H1 (cell line): ENCODE measurements around the gene UBE2D2. TPM values are rescaled to one million over a fixed set of nuclear protein-coding genes. Genes with fewer than 3 reads are reported as not detected.

Experiments used
- CTCF ChIA-PET: fragments of 300-600 bp; sonication (Branson Sonifier 250); formaldehyde crosslinking; loops from one replicate; lab custom pipeline; 2021; ENCODE audit not compliant: partially characterized antibody; lab: Charles Lee
- POLR2A ChIA-PET: fragments of 300-600 bp; sonication (Branson Sonifier 250); formaldehyde crosslinking; loops from one replicate; lab custom pipeline; 2021; ENCODE audit warnings: inconsistent platforms; ENCODE audit not compliant: partially characterized antibody; lab: Charles Lee
- DNase-seq, 2 experiments: peaks; one replicate each; pipeline versions ENCODE4 v3.0.0 to v3.0.0-alpha.2; 2010 to 2022; ENCODE audit warnings: low spot score in 2 of 2, low read depth in 1 of 2, mixed read lengths in 1 of 2
- FAIRE-seq: peaks from 2 replicates; lab custom pipeline; 2011; peaks lifted over from hg19 to GRCh38; lab: Jason Lieb, UNC
- H2AFZ ChIP-seq: 2 replicates; pipeline ENCODE4 v1.8.1; 2012; ENCODE audit warnings: low read length, inconsistent platforms
- H2AK5ac ChIP-seq: 2 replicates; pipeline ENCODE4 v1.6.1; 2013; ENCODE audit warnings: low read depth, low read length
- H2BK120ac ChIP-seq: replicated peaks from 2 replicates; pipeline ENCODE3; 2013; ENCODE audit warnings: low read depth, low read length, inconsistent platforms
- H2BK12ac ChIP-seq: 2 replicates; pipeline ENCODE4 v1.6.1; 2013; ENCODE audit warnings: low read depth, low read length
- H2BK15ac ChIP-seq: 2 replicates; pipeline ENCODE4 v1.6.1; 2013; ENCODE audit warnings: low read length
- H2BK20ac ChIP-seq: 2 replicates; pipeline ENCODE4 v1.6.1; 2013; ENCODE audit warnings: low read length
- H2BK5ac ChIP-seq: 2 replicates; pipeline ENCODE4 v1.6.1; 2013; ENCODE audit warnings: low read depth, low read length
- H3K14ac ChIP-seq: 2 replicates; pipeline ENCODE4 v1.6.1; 2013; ENCODE audit warnings: inconsistent platforms; ENCODE audit not compliant: insufficient read length
- H3K18ac ChIP-seq: 2 replicates; pipeline ENCODE4 v1.6.1; 2013; ENCODE audit warnings: low read length; ENCODE audit errors: extremely low read depth
- H3K23ac ChIP-seq: 2 replicates; pipeline ENCODE4 v1.6.1; 2013; ENCODE audit warnings: inconsistent platforms; ENCODE audit not compliant: insufficient read length
- H3K23me2 ChIP-seq: 2 replicates; pipeline ENCODE4 v1.6.1; 2013; ENCODE audit warnings: low read depth, low read length
- H3K27ac ChIP-seq: 2 replicates; pipeline ENCODE4 v1.6.1; 2011; ENCODE audit warnings: low read depth, low read length, inconsistent platforms
- H3K27me3 ChIP-seq, 4 experiments: replicated peaks in 1 of 4; 1 replicate in 1 of 4; 2 replicates in 3 of 4; pipeline versions ENCODE4 v1.6.1 to v1.8.1; 2011 to 2013; ENCODE audit warnings: low read length in 3 of 4, mild to moderate bottlenecking in 3 of 4, inconsistent platforms in 2 of 4, mixed read lengths in 2 of 4, moderate library complexity in 1 of 4; ENCODE audit not compliant: control insufficient read depth in 3 of 4, insufficient read depth in 3 of 4; ENCODE audit errors: extremely low read depth in 1 of 4
- H3K36me3 ChIP-seq, 4 experiments: 2 replicates each; pipeline versions ENCODE4 v1.6.1 to v1.8.1; 2011 to 2013; ENCODE audit warnings: mild to moderate bottlenecking in 4 of 4, low read length in 3 of 4, moderate library complexity in 2 of 4, control low read depth in 1 of 4, inconsistent platforms in 1 of 4; ENCODE audit not compliant: insufficient read depth in 4 of 4, control insufficient read depth in 2 of 4
- H3K4ac ChIP-seq: replicated peaks from 2 replicates; pipeline ENCODE3; 2013; ENCODE audit warnings: low read length, low read depth, mixed read lengths, inconsistent platforms; ENCODE audit not compliant: insufficient read length
- H3K4me1 ChIP-seq, 4 experiments: replicated peaks in 1 of 4; 1 replicate in 1 of 4; 2 replicates in 3 of 4; pipeline versions ENCODE4 v1.6.1 to v1.8.1; 2011 to 2013; ENCODE audit warnings: low read length in 3 of 4, inconsistent platforms in 2 of 4, mixed read lengths in 1 of 4; ENCODE audit not compliant: insufficient read depth in 4 of 4, control insufficient read depth in 3 of 4
- H3K4me2 ChIP-seq, 2 experiments: 2 replicates each; pipeline versions ENCODE4 v1.6.1 to v1.8.1; 2011 to 2013; ENCODE audit warnings: low read depth in 2 of 2, low read length in 2 of 2, control low read depth in 1 of 2, inconsistent platforms in 1 of 2, mild to moderate bottlenecking in 1 of 2; ENCODE audit not compliant: insufficient read depth in 1 of 2
- H3K4me3 ChIP-seq, 4 experiments: fragments of 200-600, 300-600 bp in 1 of 4; sonication (generic), shearing (Covaris generic), sonication (Bioruptor Twin) in 1 of 4; 2 replicates each; pipeline versions ENCODE4 v1.5.1 to v1.8.1; 2011 to 2016; ENCODE audit warnings: low read length in 4 of 4, low read depth in 3 of 4, control low read depth in 2 of 4, inconsistent platforms in 2 of 4, mild to moderate bottlenecking in 2 of 4, mixed read lengths in 1 of 4, moderate library complexity in 1 of 4; ENCODE audit not compliant: insufficient read depth in 2 of 4; ENCODE audit errors: extremely low read depth in 1 of 4
- H3K56ac ChIP-seq: replicated peaks from 2 replicates; pipeline ENCODE3; 2013; ENCODE audit warnings: low read depth, mild to moderate bottlenecking, mixed read lengths, low read length, inconsistent platforms; ENCODE audit not compliant: insufficient read length
- H3K79me1 ChIP-seq: 2 replicates; pipeline ENCODE4 v1.6.1; 2013; ENCODE audit warnings: low read depth, low read length, control low read depth
- H3K79me2 ChIP-seq, 2 experiments: 2 replicates each; pipeline versions ENCODE4 v1.6.1 to v1.8.1; 2012 to 2013; ENCODE audit warnings: low read length in 2 of 2, mild to moderate bottlenecking in 2 of 2, inconsistent platforms in 1 of 2; ENCODE audit not compliant: insufficient read depth in 2 of 2, control insufficient read depth in 1 of 2
- H3K9ac ChIP-seq, 4 experiments: replicated peaks in 1 of 4; 1 replicate in 1 of 4; 2 replicates in 3 of 4; pipeline versions ENCODE4 v1.6.1 to v1.8.1; 2011 to 2013; ENCODE audit warnings: low read depth in 3 of 4, low read length in 3 of 4, control low read depth in 2 of 4, mild to moderate bottlenecking in 2 of 4, moderate library complexity in 2 of 4, inconsistent platforms in 1 of 4; ENCODE audit errors: extremely low read depth in 1 of 4
- H3K9me3 ChIP-seq, 2 experiments: 2 replicates each; pipeline versions ENCODE4 v1.6.1 to v1.8.1; 2012 to 2013; ENCODE audit warnings: mild to moderate bottlenecking in 2 of 2, moderate library complexity in 2 of 2, control low read depth in 1 of 2, inconsistent platforms in 1 of 2, low read depth in 1 of 2, low read length in 1 of 2, mixed read lengths in 1 of 2; ENCODE audit not compliant: insufficient read depth in 2 of 2
- H4K20me1 ChIP-seq, 2 experiments: replicated peaks in 1 of 2; 2 replicates each; pipeline versions ENCODE3 to v1.8.1; 2011 to 2013; ENCODE audit warnings: inconsistent platforms in 2 of 2, low read length in 2 of 2, mild to moderate bottlenecking in 1 of 2; ENCODE audit not compliant: insufficient read depth in 2 of 2, control insufficient read depth in 1 of 2
- H4K5ac ChIP-seq: 2 replicates; pipeline ENCODE4 v1.6.1; 2013; ENCODE audit warnings: low read length, low read depth, mixed read lengths, inconsistent platforms; ENCODE audit not compliant: insufficient read length
- H4K8ac ChIP-seq: 2 replicates; pipeline ENCODE4 v1.8.0; 2013; ENCODE audit warnings: mild to moderate bottlenecking, moderate library complexity, low read length, inconsistent platforms; ENCODE audit not compliant: insufficient read depth; ENCODE audit errors: extremely low read depth
- H4K91ac ChIP-seq: replicated peaks from 2 replicates; pipeline ENCODE3; 2013; ENCODE audit warnings: low read length, mixed read lengths, inconsistent platforms; ENCODE audit not compliant: insufficient read length
- CTCF ChIP-seq, 3 experiments: IDR thresholded peaks; 1 replicate in 2 of 3; 2 replicates in 1 of 3; pipeline versions ENCODE4 v1.5.1 to v1.6.1; 2011; ENCODE audit warnings: low read length in 3 of 3, mild to moderate bottlenecking in 3 of 3, inconsistent platforms in 2 of 3, low read depth in 1 of 3, moderate library complexity in 1 of 3; ENCODE audit not compliant: insufficient read depth in 1 of 3; ENCODE audit errors: control extremely low read depth in 1 of 3
- HDAC2 ChIP-seq, 2 experiments: fragments of 300-600 bp in 1 of 2; sonication (generic) in 1 of 2; IDR thresholded peaks; 2 replicates each; pipeline ENCODE4 v1.6.1; 2011 to 2012; ENCODE audit warnings: low read depth in 2 of 2, low read length in 2 of 2, mild to moderate bottlenecking in 2 of 2, moderate library complexity in 2 of 2, borderline replicate concordance in 1 of 2, inconsistent platforms in 1 of 2
- POLR2AphosphoS5 ChIP-seq: IDR thresholded peaks from 2 replicates; pipeline ENCODE4 v1.6.1; 2011; ENCODE audit warnings: low read depth, low read length
- SRF ChIP-seq: IDR thresholded peaks from 2 replicates; pipeline ENCODE4 v1.6.1; 2011; ENCODE audit warnings: mild to moderate bottlenecking, low read depth, low read length, moderate library complexity
- TAF1 ChIP-seq: IDR thresholded peaks from 2 replicates; pipeline ENCODE4 v1.6.1; 2011; ENCODE audit warnings: mild to moderate bottlenecking, low read depth, low read length
- WGBS, 2 experiments: shearing (Covaris generic) in 1 of 2; methylation state at CpG; one replicate each; pipeline versions ENCODE4 v1.1.6 to v1.1.7; 2013 to 2015; ENCODE audit warnings: low lambda C conversion rate in 2 of 2, mixed read lengths in 2 of 2, inconsistent platforms in 1 of 2, low coverage in 1 of 2, missing lambda C conversion rate in 1 of 2; ENCODE audit not compliant: insufficient replicate concordance in 2 of 2, insufficient coverage in 1 of 2, insufficient read length in 1 of 2; ENCODE audit errors: extremely low coverage in 1 of 2, missing lambda C conversion rate in 1 of 2; 5-methylcytosine and 5-hydroxymethylcytosine counted together
- polyA plus RNA-seq, 7 experiments: library from polyadenylated mRNA; depleted of rRNA in 3 of 7; stranded (reverse) in 5 of 7; unstranded in 2 of 7; fragments of >200 nt in 5 of 7; fragments of 200-250 nt in 2 of 7; gene quantifications; 1 replicate in 5 of 7; 2 replicates in 1 of 7; 4 replicates in 1 of 7; pipeline versions ENCODE4 v1.2.1 to v1.2.3, GENCODE V29; 2011 to 2013; ENCODE audit warnings: missing spikeins in 2 of 7, mixed read lengths in 2 of 7
- total RNA-seq: library from RNA; stranded (reverse); fragmentation: NEBNext Ultra II Directional; extraction: Animal tissue kit (Norgen Biotek cat#: 25700); gene quantifications from 2 replicates; pipeline ENCODE4 v1.2.1, GENCODE V29; 2021

Gene UBE2D2
- total and polyA plus RNA-seq, 2 of the 8 experiments (the other 6 are each of a cell fraction or from before 2014, with no cell fraction given) = 66.9 to 203 TPM

GRCh38 chr5:139631520-139632165, 70.5 kb downstream of the UBE2D2 start:
- TF ChIP-seq POLR2AphosphoS5 = peak; percentile 34; the same call in 1 of the 2 replicates
- no peak for TF ChIP-seq CTCF (IDR thresholded peaks at IDR 0.05; ENCODE audit: control extremely low read depth in 1 of 3, insufficient read depth in 1 of 3, low read depth in 1 of 3, low read length in 3 of 3)
- TF ChIP-seq SRF = no peak
- no peak for TF ChIP-seq TAF1
- TF ChIP-seq HDAC2 (IDR thresholded peaks at IDR 0.05; ENCODE audit: borderline replicate concordance in 1 of 2, low read depth in 2 of 2, low read length in 2 of 2) = no peak
- no peak overlapping the region for H2BK15ac ChIP-seq
- H3K4me2 ChIP-seq = no peak overlapping the region
- H3K14ac ChIP-seq = no peak overlapping the region
- H3K27ac ChIP-seq = no peak overlapping the region
- FAIRE-seq = no peak
- no peak overlapping the region for H4K8ac ChIP-seq
- ChIA-PET CTCF (interaction anchor here (0.6 to 20.3 kb wide), 20 partner anchors 17 to 337 kb away, joined by 3 to 385 read pairs (median 8); partner anchors contain the start of gene CXXC5), POLR2A (interaction anchor here (0.9 to 9.6 kb wide), 7 partner anchors 15 to 78 kb away, joined by 3 to 78 read pairs (median 4); no protein-coding TSS in a partner anchor)
- no peak overlapping the region for H3K23ac ChIP-seq
- H3K23me2 ChIP-seq = no peaks in the 10 kb centered on the region
- no peak overlapping the region for H3K18ac ChIP-seq
- H3K27me3 ChIP-seq = no peaks in the 10 kb centered on the region
- no peak overlapping the region for H2BK12ac ChIP-seq
- no peak overlapping the region for H3K56ac ChIP-seq
- peaks cover 3 to 17% (median 15%) of the 10 kb centered on the region in 4 experiments for H3K4me1 ChIP-seq
- H4K91ac ChIP-seq = no peak overlapping the region
- DNase-seq = no peak
- no peak overlapping the region for H3K9ac ChIP-seq
- H3K9me3 ChIP-seq = no peaks in the 10 kb centered on the region
- no peak overlapping the region for H3K4me3 ChIP-seq
- H3K4ac ChIP-seq = no peak overlapping the region
- H4K20me1 ChIP-seq = peaks cover 0 to 10% of the 10 kb centered on the region in 2 experiments
- H3K79me2 ChIP-seq = no peaks in the 10 kb centered on the region
- no peak overlapping the region for H4K5ac ChIP-seq
- H2BK120ac ChIP-seq = no peak overlapping the region
- no peak overlapping the region for H2BK5ac ChIP-seq
- no peak overlapping the region for H2AK5ac ChIP-seq
- no peaks in the 10 kb centered on the region; the same call in 1 of the 2 replicates for H3K79me1 ChIP-seq
- H2AFZ ChIP-seq = no peak overlapping the region
- peaks cover 2 to 29% (median 21%) of the 10 kb centered on the region in 4 experiments; a peak in 6 of 8 replicates for H3K36me3 ChIP-seq
- H2BK20ac ChIP-seq = no peak overlapping the region
- WGBS, 2 experiments = 91% methylated on average over 3 of the region's 3 CpGs; no CpG with 5 or more reads in 1 of the 2 experiments
